ENCODE data around the gene TRIM52.

The TRIM52 gene

GRCh38 chr5:181255836-181256578, 4.9 kb downstream of the TRIM52 start:
- no peak for DNase-seq

GRCh38 chr5:181255276-181255675, 5.7 kb downstream of the TRIM52 start:
- DNase-seq: no peak

GRCh38 chr5:181248277-181248676, 12.7 kb downstream of the TRIM52 start:
- DNase-seq: no peak

GRCh38 chr5:181246276-181247049, 14.5 kb downstream of the TRIM52 start:
- peak; percentile 80 for DNase-seq

- no peak for DNase-seq
Observed at GRCh38 chr5:181245427-181246275, 15.3 kb downstream of the TRIM52 start.

GRCh38 chr5:181243564-181244343, 17.2 kb downstream of the TRIM52 start, which contains the start of gene RACK1:
TSS of gene RACK1 (minus strand) at chr5:181243906. CDS start at chr5:181243800, 106 bp downstream.
- peak; percentile 91 for DNase-seq

- DNase-seq: peak; percentile 51
Observed at GRCh38 chr5:181243018-181243563, 17.9 kb downstream of the TRIM52 start.

- DNase-seq: no peak
Observed at GRCh38 chr5:181242031-181242451, 18.9 kb downstream of the TRIM52 start.

GRCh38 chr5:181241393-181241975, 19.5 kb downstream of the TRIM52 start:
- DNase-seq: peak; percentile 47

GRCh38 chr5:181239062-181239663, 21.8 kb downstream of the TRIM52 start:
- no peak for DNase-seq

GRCh38 chr5:181237729-181238385, 23.1 kb downstream of the TRIM52 start:
- no peak for DNase-seq

GRCh38 chr5:181236954-181237641, 23.8 kb downstream of the TRIM52 start:
- DNase-seq: no peak

- DNase-seq: no peak
Observed at GRCh38 chr5:181236471-181236870, 24.5 kb downstream of the TRIM52 start.

- DNase-seq: no peak
Observed at GRCh38 chr5:181235689-181236366, 25.1 kb downstream of the TRIM52 start.

- DNase-seq: no peak
Observed at GRCh38 chr5:181235323-181235688, 25.6 kb downstream of the TRIM52 start.

GRCh38 chr5:181234455-181235306, 26.3 kb downstream of the TRIM52 start:
- DNase-seq: no peak

GRCh38 chr5:181233801-181234454, 27.0 kb downstream of the TRIM52 start:
- no peak for DNase-seq
